HEK293 (cell line): ENCODE data around the gene SERPINB3.

Experiments
- ZIC2 ChIP-seq: fragments of 450-650 bp; formaldehyde crosslinking; IDR thresholded peaks from 2 replicates; pipeline ENCODE4 v1.5.1; 2016; ENCODE audit warnings: missing biosample characterization, missing genetic modification characterization
- TF ChIP-seq, protein P1 (sequence below): fragments of 450-650 bp; formaldehyde crosslinking; IDR thresholded peaks from 2 replicates; pipeline ENCODE4 v1.5.1; 2016; ENCODE audit warnings: missing biosample characterization, missing genetic modification characterization

DNA sequence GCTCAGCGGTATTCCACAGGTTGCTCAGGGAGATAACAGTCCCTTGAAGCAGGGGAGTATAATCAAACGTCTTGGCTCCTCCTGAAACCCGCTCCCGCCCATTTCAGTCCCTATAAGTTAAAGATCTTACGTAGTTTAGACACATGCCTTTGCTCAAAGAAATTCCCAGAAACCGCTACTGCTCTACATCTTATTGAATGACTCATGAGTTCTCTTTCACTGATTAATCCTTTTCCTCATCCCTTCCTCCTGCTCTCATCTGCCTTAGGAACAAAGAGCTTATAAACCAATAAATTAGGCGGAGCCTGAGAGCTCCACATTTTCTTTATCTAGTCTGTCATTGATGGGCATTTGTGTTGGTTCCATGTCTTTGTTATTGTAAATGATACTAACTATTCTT lies 13.5 kb downstream of the SERPINB3 start:
- TF ChIP-seq, protein P1, sequence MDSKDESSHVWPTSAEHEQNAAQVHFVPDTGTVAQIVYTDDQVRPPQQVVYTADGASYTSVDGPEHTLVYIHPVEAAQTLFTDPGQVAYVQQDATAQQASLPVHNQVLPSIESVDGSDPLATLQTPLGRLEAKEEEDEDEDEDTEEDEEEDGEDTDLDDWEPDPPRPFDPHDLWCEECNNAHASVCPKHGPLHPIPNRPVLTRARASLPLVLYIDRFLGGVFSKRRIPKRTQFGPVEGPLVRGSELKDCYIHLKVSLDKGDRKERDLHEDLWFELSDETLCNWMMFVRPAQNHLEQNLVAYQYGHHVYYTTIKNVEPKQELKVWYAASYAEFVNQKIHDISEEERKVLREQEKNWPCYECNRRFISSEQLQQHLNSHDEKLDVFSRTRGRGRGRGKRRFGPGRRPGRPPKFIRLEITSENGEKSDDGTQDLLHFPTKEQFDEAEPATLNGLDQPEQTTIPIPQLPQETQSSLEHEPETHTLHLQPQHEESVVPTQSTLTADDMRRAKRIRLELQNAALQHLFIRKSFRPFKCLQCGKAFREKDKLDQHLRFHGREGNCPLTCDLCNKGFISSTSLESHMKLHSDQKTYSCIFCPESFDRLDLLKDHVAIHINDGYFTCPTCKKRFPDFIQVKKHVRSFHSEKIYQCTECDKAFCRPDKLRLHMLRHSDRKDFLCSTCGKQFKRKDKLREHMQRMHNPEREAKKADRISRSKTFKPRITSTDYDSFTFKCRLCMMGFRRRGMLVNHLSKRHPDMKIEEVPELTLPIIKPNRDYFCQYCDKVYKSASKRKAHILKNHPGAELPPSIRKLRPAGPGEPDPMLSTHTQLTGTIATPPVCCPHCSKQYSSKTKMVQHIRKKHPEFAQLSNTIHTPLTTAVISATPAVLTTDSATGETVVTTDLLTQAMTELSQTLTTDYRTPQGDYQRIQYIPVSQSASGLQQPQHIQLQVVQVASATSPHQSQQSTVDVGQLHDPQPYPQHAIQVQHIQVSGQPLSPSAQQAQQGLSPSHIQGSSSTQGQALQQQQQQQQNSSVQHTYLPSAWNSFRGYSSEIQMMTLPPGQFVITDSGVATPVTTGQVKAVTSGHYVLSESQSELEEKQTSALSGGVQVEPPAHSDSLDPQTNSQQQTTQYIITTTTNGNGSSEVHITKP (tag by site-specific recombination), result no peak
- no peak for TF ChIP-seq ZIC2 (tag by site-specific recombination)
